Ramos (cell line): ENCODE data around the gene LCE2C.

Source experiments
- in situ Hi-C: fragments of 300-500 bp; cut with MboI; formaldehyde crosslinking; loops from one replicate; pipeline ENCODE4 v1.14.3; 2022; ENCODE audit warnings: low sequenced_read_pairs; ENCODE audit not compliant: unreplicated experiment

LCE2C gene

DNA sequence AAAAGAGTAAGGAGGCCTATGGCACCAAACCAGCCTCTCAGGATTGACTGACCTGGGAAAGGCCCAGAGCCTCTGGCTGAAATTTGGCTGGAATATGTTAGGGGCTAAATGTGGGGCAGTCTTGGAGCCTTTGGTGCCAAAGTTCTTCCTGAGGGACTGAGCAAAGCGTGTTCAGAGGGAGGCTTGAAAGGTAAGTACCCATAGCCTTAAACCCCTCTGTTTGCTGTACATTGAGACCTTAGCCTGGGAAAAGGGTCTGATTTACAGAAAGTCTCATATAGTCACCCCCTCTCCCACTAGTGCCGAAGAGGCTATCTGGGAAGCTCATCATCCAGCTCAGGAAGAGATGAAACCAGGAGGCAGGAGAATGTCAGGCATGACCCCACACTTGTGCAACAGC, 32.8 kb downstream of the LCE2C start, which contains the start of gene LCE4A:
Gene LCE4A (plus strand): TSS at position 301 of the 400 bp plus-strand sequence. CDS start 916 bp downstream, outside the sequence.
- in situ Hi-C loops = no loop called here

DNA sequence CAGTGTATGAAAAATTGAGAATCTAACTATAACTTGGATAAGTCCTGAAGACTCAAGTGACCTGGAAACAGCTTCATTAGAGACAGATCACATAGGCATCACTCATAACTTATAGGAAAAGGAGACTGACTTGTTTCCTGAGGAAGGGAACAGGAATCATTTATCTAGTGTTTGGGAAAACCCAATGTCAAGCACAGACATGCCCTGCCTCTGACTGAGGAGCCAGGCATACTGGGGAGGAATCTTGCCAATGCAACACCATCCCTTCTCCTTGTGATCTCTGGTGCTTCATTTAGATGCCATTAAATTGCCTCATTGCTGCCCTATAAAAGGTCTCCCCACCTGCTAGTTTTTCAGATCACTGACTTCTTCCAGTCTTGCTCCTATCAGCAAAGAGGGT, 43.2 kb downstream of the LCE2C start:
- in situ Hi-C loops = no loop called here

DNA sequence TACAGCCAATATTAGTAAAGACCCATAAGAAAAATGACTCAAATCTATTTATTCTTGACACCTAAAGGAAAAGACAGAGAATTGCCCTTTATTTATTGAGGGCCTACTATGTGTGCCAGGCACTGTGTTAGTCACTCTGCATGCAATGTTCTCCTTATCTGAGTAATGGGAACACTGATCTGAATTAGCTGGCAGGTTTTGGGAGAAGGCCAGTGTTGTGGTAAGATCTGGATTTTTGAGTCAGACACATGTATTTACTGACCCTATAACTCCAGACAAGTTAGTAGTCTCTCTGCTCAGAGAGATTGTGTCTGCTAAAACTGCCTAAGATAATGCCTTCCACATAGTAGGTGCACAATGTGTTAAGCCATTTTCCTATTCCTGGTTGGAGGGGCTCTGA, 50.2 kb downstream of the LCE2C start:
- in situ Hi-C loops = no loop called here
